GM12872 (cell line): Measurements from ENCODE around the gene DOK7.

Experiments
- CTCF ChIP-seq: IDR thresholded peaks from 3 replicates; pipeline ENCODE4 v1.5.1; 2011; ENCODE audit warnings: low read depth, mild to moderate bottlenecking, low read length, moderate library complexity; ENCODE audit not compliant: insufficient read depth

DOK7 gene

GRCh38 chr4:3422808-3423297 lies 40.3 kb upstream of the DOK7 start:
- TF ChIP-seq CTCF: no peak

GRCh38 chr4:3423406-3423805 lies 39.7 kb upstream of the DOK7 start:
- no peak for TF ChIP-seq CTCF

- TF ChIP-seq CTCF: no peak
These were observed 39.2 kb upstream of the DOK7 start for GRCh38 chr4:3423952-3424351.

GRCh38 chr4:3424522-3425095 lies 38.5 kb upstream of the DOK7 start:
- no peak for TF ChIP-seq CTCF

- no peak for TF ChIP-seq CTCF
These were observed 36.5 kb upstream of the DOK7 start for GRCh38 chr4:3426465-3427133.

- TF ChIP-seq CTCF: no peak
These were observed 36.0 kb upstream of the DOK7 start for GRCh38 chr4:3427134-3427476.

- no peak for TF ChIP-seq CTCF
These were observed 35.2 kb upstream of the DOK7 start for GRCh38 chr4:3427706-3428446.
